ENCODE measurements around the gene TBXAS1.
"Not testable (repeated sequence)": the region's sequence is repeated elsewhere in the genome, so short reads cannot be mapped to it uniquely, and the experiment has no call there.

The TBXAS1 gene

DNA sequence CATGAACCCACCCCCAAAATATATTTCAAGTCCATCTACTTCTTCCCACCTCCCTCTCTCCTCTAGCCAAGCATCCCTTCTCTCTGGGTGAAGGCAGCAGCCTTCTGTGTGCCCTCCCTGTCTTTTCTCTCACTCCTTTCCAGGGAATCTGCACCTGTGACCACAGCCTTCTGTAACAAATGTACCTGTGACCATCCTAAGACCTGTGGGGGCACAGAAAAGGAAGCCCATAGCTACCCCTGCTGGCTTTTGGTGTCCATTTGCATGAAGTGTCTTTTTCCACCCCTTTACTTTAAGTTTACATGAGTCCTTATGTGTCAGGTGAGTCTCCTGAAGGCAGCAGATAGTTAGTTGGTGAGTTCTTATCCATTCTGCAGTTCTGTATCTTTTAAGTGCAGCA, 2.0 kb upstream of the TBXAS1 start:
- DNase-seq, result no peak

DNA sequence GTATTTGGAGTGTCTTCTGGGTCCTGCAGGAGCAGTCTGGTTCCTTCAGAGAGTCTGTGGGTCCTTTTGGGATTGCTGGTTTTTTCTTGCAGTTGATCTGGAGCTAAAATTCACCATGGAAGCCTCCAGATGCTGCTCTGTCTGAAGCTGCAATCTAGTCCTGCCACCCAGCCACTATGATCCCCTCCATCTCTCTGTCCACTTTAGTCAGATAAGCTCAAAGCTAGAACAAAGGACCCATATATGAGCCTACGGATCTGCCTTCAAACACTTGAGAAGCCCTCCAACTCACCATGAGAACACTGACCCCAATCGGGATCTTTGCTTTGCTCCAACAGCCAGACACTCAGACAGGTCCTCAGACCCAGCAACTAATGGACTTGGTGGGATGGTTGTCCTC, 618 bp upstream of the TBXAS1 start:
- DNase-seq, result no peak

DNA sequence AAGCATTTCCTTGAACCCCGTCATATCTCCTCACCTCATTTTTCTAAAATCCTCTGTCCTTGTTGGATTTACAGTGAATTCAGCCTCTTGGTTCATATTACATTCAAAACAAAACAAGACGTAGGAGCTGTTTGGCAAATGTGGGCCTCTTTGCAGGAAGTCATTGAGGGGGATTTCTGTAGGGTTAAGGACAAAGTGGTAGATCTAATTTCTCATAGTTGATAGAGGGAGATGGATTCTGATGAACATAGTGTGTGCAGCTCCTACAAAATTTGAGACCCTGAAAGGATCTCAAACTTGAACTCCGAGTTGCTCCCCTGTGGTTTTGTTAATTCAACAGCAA, 682 bp downstream of the TBXAS1 start:
- no peak for DNase-seq

DNA sequence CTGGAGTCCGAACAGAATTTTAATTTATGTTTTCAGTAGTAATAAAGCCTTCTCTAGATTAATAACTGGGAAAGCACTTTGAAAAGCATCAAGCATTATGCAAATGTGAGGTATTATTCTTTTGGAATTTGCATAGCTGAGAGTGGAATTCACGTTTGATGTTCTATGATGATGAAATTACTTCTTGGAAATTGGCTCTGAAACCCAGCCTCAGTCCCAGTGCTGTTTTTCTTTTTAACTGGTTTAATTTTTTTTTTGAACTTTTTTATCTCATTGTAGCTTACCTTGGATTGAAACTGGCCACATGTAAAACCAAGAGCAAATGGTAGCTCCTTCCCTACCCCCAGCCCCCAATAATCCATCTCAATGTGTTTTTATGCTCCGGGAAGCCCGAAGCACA, 1.2 kb downstream of the TBXAS1 start:
- DNase-seq, result no peak

DNA sequence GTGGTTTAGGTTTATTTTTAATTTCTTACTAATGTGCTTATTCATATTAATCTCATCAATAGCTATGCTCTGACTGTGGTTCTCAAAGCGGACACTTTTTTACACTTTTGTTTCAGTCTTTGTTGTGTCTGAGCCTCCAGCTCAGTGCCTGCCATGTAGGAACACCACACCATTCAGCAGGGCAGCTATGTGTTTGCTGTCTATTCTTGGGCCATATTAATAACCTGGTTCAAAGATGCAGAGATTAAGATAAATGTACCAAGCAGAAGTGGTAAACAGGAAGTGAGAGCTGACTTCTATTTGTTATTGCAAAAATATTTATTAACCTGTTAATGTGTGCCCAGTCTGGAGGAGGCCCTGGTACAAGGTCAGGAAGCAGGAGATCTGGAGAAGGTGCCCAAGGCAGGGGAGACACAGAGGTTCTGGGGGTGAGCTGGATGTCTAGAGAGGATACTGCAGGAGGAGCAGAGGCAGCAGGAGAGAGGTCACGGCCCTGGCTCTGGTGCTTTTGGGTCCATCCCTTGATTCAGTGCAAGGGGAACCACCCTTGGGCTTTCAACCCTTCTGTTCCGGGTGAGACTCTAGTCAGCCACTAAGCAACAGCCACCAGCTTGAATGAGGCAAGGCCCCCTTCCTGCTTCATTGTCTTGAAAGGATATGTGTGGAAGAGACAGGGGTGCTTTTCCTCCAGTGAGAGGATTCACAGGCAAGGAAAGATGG, 1.9 kb downstream of the TBXAS1 start:
- no peak for DNase-seq

DNA sequence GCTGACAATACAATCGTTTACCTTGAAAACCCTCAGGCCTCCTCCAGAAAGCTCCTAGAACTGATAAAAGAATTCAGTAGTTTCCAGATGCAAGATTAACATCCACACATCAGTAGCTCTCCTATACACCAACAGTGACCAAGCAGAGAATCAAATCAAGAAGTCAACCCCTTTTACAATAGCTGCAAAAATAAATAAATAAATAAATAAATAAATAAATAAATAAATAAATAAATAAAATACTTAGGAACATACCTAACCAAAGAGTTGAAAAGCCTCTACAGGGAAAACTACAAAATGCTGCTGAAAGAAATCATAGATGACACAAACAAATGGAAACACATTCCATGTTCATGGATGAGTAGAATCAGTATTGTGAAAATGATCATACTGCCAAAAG, 6.8 kb downstream of the TBXAS1 start:
- DNase-seq, result not testable (repeated sequence)

DNA sequence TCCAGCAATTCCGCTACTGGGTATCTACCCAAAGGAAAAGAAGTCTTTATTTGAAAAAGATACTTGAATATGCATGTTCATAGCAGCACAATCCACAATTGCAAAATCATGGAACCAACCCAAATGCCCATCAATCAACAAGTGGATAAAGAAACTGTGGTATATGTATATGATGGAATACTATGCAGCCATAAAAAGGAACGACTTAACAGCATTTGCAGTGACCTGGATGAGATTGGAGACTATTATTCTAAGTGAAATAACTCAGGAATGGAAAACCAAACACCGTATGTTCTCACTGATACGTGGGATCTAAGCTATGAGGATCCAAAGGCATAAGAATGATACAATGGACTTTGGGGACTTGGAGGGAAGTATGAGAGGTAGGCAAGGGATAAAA, 8.2 kb downstream of the TBXAS1 start:
- DNase-seq, result not testable (repeated sequence)

DNA sequence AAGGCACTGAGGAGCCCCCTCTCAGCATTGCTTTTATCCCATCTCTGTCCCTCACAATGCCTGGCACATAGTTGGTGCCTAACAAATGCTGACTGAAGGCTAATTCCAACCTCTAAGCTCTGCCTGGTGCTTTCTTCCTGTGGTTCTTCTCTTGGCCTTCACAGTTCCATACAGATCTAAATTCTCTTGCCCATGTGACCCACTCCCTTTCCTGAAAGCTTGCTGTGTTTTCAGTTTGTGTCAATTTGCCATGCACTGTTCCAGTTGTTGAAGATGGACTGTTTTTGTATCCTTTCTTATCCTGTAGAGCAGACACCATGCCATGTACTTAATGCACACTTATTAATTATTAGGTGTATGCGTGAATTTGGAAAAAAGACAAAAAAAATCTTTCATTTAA, 9.2 kb downstream of the TBXAS1 start:
- no peak for DNase-seq

DNA sequence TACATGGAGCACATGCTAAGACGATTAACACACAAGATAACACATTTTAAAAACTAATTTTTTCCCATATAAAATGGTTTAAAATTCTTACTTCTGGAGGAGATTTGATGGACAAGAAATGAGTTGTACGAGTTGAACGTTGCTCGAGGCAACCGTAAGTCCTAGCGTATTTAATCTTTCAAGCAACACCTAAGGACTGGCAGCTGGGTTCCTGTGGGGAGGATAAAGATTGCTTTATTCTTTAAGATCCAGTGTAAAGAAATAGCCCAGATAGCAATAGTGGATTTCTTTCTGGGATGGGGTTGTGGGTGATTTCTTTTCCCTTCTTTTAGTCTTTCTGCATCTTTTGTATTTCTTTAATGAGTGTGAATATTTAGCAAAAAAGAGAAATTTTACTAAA, 9.8 kb downstream of the TBXAS1 start:
- no peak for DNase-seq

DNA sequence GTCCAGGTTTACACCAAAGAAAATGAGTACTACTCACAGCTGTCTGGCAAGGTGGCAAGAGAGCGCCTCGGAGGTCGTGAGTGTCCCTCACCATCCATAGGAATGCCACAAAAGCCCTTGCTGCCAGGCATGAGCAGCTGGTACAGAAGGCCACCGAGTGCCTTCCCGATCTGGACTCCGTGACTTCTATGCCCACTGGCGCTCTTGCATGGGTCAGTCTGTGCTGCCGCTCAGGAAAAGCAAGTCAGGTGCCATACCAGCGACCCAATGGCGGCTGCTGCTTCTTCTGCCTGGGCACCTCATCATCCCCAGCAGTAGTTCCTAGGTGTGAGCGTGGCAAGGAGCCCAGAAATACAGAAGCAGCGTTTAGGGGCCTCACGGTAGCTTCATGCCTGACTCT, 11.7 kb downstream of the TBXAS1 start:
- no peak for DNase-seq

DNA sequence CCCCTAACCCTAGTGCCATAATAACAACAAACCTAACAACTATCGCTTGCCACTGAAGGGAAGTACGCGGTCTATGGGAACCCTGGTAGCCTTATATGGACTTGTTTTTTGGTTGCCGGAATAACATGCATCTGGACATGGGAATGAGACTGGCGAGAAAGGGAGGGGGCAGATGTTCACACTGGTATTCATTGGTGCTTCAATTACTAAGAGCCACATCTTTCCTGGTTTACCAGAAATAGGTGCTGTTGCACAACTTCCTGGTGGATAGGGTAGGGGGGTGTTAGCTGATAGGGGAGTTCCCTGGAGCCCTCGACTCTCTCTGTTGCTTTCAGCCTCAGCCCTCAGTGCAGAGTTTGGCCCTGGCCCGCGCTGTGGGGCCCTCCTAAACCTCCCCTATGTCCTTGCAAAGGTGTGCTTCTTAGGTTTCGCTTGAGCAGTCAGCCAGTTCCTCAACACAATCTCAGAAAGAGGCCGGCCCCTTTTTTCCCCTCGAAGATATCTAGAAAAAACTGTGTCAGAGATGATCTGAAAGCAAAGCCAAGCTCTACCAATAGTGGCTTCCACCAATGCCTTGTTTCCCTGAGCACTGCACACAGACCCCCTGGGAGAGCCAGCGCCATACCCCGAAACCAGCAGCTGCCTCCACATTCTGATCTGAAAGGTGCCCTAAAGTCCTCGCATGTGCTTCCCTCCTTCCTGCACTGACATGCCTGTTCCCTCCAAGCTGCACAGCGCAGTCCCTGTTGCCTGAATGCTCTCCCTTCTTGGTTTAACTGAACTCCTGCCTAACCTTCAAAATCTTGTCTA, 13.5 kb downstream of the TBXAS1 start:
- DNase-seq, result no peak

DNA sequence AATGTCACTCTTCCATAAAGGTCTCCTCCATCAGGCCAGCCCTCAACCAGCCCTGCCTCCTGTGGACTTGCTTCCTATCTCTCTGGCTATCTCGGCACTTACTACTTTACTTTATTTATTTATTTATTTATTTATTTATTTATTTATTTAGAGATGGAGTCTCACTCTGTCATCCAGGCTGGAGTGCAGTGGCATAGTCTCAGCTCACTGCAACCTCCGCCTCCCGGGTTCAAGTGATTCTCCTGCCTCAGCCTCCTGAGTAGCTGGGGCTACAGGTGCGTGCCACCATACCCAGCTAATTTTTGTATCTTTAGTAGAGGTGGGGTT, 14.1 kb downstream of the TBXAS1 start:
- DNase-seq, result not testable (repeated sequence)

DNA sequence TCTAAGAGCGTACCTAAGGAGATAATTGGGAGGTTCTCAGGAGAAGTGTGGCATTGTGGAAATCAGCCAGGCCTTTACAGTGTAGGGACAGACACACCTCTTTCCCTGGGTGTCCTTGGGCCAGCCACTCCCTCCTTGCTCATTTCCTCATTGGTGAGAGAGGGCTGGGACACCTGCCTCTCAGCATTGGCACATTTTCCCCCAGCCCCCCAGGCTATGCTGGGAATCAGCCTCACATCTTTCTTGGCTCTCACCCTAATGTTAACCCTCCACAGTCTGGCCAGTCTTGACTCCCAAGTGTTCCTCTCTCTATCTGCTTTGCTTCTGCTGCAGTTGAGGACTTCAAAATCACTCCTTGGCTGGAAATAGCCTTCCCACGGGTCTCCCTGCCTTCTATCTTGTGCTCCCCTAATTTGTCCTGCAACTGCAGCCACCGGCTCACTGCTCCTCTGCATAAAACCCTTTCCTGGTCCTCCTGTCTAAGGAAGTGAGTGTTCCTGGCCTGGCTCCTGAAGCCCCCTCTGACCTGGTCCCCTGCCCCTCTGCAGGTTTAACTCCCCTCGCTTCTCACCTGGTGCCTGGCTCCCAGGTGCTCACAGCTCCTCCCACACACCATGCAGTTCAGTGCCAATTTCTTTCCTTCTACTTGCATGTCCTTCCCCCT, 15.8 kb downstream of the TBXAS1 start:
- no peak for DNase-seq

DNA sequence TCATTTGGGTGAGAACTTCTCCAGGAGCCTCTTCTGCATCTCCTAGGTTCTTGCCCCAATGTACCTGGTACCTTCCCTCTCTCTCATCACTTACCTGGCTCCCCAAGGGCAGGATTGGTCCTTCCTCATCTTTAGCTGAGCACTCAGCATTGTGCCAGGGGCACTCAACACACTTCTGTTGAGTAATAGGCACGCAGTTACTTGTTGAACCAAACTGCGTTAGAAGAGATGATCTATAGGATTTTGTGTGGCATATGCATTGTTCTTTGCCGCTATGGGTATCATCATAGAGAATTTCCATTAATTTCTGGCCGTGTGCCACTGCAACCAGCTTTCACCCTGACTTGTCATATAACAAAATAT, 16.4 kb downstream of the TBXAS1 start:
- no peak for DNase-seq

DNA sequence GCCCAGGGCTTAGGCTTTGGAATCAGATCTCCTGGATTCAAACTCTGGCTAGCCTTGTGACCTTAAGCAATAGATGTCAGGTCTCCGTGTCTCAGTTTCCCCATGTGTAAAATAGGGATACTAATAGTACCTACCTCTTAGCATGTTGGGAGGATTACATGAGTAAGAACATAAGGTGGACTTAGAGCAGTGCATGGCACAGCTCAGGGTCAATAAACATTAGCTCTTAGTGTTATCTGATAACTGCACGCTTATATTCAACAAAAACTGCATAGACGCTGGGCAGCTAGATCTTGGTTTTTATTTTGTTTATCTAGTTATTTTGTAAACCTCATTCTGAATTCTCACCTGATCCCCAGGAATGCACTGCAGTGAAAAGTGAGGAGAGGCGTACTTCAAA, 17.2 kb downstream of the TBXAS1 start:
- DNase-seq, result no peak

DNA sequence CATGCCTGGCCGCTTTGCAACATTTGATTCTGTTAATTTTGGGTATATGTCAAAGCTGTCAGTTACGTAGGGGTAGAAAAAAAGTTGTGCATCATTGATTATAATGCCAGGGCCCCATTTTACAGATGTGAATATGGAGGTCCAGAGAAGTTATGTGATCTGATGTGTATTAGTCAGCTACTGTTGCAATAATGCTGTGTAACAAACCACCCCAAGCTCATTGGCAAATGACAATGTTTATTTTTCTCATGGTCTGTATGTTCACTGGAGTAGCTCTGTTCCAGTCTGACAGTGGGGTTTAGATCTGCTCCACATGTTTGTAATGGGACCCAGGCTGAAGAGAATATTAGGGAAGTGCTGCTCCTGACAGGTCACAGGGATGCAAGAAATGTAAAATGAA, 19.2 kb downstream of the TBXAS1 start:
- no peak for DNase-seq

DNA sequence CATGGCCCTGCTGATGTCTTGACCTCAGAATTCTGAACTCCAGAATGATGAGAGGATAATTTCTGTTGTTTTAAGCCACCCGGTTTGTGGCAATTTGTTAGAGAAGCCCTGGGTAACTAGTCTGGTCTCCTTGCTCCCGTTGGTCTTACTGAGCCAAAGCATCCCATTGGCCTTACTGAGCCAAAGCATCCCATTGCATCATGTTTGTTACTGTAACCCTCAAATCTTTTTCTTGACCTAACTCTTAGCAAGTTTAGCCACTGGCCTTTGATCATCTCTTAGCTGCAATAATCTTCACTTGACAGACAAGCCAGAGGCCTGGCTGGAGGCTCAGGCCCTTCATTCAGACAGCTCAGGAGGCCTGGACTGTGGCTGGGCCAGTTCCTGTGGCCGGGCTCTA, 21.8 kb downstream of the TBXAS1 start:
- DNase-seq, result no peak

DNA sequence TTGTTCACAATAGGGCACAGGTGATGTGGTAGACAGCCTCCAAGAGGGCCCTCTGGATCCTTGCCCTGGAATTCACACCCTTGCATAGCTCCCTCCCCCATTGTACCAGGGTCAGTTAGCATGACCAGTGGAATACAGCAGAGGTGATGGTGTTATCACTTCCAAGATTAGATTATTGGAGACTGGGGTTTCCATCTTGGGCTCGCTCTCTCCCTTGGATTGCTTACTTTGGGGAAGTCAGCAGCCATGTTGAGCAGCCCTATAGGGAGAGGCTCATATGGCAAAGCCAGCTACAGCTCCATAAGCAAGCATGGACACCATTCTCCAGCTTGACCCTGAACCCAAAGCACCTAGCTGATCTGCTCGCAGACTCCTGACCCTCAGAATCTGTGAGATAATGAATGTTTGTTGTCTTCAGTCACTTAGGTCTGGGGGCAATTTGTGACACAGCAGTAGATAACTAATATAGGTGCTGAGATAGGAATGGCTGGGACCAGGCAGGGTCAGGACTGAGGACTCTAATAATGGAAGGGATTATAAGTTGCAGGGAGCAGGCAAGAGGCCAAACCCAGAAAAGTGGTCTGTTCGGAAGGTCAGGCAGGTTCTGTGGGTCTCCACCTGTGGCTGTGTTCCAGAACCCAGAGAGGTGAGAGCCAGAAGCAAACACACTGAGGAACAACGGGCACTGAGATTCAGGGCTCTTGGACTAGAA, 22.9 kb downstream of the TBXAS1 start:
- no peak for DNase-seq

DNA sequence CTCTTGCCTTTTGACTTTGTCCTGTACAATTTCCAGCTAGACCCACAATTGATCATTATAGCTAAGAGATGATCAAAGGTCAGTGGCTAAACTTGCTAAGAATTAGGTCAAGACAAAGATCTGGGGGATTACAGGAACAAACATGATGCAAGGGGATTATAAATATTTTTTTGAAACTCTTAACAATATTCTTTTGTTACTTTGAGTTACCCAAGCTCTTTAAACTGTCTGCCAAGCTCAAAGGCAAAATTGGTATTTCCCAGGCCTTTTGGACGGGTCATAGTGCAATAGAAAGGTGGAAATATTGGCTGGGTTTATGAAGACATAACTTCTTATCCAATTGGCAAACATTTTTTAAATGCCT, 23.4 kb downstream of the TBXAS1 start:
- DNase-seq, result no peak

DNA sequence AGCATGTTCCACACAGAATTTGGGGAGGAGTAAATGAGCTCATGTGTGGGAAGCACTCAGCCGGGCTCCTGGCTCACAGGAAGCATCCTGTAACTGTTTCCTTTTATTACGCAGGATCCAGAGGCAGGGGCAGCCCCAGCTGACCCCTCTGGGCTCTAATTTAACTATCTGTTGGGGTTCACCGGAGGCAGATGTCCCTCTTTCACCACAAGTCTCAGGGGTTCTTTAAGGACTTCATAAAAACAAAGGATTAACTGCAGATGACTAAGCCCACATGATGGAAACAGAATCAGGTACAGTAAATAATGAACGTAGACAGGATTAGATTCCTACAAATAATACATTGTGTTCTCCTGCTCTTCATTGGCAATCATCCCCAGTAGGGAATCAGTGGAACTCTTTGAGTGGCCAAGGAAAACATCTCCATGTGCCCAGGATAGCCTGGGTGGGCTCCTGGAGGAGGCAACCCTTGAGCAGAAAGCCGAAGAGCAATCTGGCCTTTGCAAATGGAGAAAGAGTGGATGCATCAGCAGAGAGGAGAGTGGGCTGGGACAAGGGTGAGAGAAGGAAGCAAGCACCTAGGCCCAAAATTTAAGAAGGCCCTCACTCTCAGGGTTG, 24.6 kb downstream of the TBXAS1 start:
- no peak for DNase-seq

DNA sequence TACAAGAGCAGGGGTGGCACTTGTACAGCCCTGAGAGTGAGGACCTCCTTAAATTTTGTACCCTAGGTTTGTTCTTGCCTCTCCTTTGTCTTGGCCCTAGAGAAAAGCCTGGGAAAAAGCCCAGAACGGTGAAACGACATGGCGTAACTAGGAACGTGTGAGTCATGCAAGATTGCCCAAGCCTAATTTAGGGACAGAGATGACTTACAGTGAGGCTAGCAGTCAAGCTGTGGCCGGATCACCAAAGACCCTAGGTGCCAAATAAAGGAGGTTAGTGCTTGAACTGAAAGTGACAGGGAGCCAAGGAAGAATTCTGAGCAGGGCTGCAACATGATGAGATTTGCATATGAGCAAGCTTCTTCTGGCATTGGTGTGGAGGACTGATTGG, 25.1 kb downstream of the TBXAS1 start:
- no peak for DNase-seq

DNA sequence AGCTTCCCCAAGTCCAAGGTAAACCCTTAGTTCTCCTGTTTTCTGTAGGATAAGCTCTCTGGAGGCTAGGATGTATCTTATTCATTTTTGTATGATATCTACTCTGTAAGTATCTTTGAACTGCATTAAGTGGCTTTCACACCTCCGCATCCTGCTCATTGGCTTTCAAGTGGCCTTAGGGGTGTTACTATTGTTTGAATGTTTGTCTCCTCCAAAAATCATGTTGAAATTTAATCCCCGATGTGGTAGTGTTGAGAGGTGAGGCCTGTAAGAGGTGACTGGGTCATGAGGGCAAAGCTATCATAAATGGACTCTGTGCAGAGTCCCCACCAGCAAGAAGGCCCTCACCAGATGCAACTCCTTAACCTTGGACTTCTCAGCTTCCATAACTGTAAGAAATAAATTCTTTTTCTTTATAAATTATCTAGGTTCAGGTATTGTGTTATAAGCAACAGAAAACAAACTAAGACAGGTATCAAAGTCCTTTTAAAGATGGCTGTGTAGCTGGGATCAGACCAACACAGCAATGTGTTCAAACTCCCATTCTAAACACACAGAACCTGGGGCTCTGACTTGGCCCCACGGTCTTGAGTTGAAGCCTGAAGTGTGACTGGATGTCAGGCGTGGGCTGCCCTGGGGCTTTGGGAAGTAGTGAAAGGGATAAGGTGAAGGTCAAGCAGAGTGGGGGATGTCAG, 25.9 kb downstream of the TBXAS1 start:
- DNase-seq, result no peak
